ENCODE data around the gene HGF. TPM values are rescaled to one million over a fixed set of nuclear protein-coding genes. Genes with fewer than 3 reads are reported as not detected.

Gene HGF
- total and polyA plus RNA-seq, 7 donors = 0.46 to 27.2 (median 4.6) TPM

GRCh38 chr7:81707196-81707595 lies 62.7 kb downstream of the HGF start:
- 82 to 86% methylated on average over 4 of the region's 4 CpGs for WGBS, 2 donors
- intact Hi-C loops (cut with DNase I) = no loop called here
- DNase-seq = no peak
- TF ChIP-seq CTCF (IDR thresholded peaks at IDR 0.05) = no peak
- no peak for TF ChIP-seq POLR2A (IDR thresholded peaks at IDR 0.05)
- no peak for TF ChIP-seq EP300 (IDR thresholded peaks at IDR 0.05)
- TF ChIP-seq POLR2AphosphoS5 (IDR thresholded peaks at IDR 0.05) = no peak
- Histone ChIP-seq H3K4me1 (peaks cover 0 to 5% (median 0%) of the 10 kb centered on the region in 4 donors), H3K36me3 (no peaks in the 10 kb centered on the region), H3K27me3 (no peaks in the 10 kb centered on the region), H3K9me3 (no peaks in the 10 kb centered on the region), H3K4me3 (no peak overlapping the region), H3K27ac (no peak overlapping the region)

DNA sequence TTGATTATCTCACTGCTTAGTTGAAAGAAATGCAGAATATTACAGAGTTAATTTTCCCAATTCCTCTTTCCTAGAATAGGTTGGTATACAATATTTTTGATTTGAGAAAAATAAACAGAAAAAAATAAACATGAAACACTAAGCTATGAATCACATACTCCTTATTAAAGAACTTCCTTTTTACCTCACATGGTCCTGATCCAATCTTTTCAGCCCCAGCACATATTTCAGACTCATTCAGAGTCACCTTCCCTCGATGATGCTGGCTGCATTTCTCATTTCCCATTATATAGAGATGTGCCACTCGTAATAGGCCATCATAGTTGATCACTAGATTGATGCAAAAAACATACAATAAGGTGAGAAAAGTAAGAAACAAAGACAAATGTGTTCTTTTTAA lies 64.6 kb downstream of the HGF start:
- DNase-seq = no peak
- H3K4me1 ChIP-seq = peaks cover 0 to 5% (median 0%) of the 10 kb centered on the region in 4 donors
- no peaks in the 10 kb centered on the region for H3K27me3 ChIP-seq
- H3K36me3 ChIP-seq = no peaks in the 10 kb centered on the region
- 59 to 80% methylated on average over 2 of the region's 2 CpGs for WGBS, 2 donors
- no peak overlapping the region for H3K4me3 ChIP-seq
- H3K27ac ChIP-seq = no peak overlapping the region
- H3K9me3 ChIP-seq = no peaks in the 10 kb centered on the region
- intact Hi-C loops (cut with DNase I) = no loop called here
- TF ChIP-seq EP300 (IDR thresholded peaks at IDR 0.05) = no peak
- TF ChIP-seq POLR2A (IDR thresholded peaks at IDR 0.05) = no peak
- no peak for TF ChIP-seq CTCF (IDR thresholded peaks at IDR 0.05)
- no peak for TF ChIP-seq POLR2AphosphoS5 (IDR thresholded peaks at IDR 0.05)

DNA sequence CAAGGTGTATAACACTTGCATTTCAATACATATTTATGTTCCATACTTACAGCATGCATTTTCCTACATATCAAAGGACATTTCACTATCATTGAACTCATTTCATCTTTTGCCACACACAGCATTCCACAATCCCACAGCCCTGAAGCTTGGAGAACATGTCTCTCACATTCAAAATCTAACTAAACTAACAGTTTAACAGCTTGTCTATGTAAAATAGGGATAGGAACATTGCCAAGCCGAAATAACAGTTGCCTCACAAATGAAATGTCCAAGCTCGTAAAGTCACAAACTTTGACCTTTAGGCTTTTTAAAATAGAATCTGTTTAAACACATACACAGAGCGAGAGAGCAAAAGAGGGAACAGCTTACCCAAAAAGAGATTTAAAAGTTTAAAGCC lies 65.3 kb downstream of the HGF start:
- WGBS, 2 donors = 12 to 52% methylated on average over 3 of the region's 3 CpGs

GRCh38 chr7:81698965-81699364 lies 70.9 kb downstream of the HGF start:
- Histone ChIP-seq H3K27ac (no peak overlapping the region), H3K36me3 (no peaks in the 10 kb centered on the region), H3K4me1 (no peaks in the 10 kb centered on the region), H3K9me3 (no peaks in the 10 kb centered on the region), H3K4me3 (no peak overlapping the region), H3K27me3 (no peaks in the 10 kb centered on the region)
- no peak for TF ChIP-seq CTCF (IDR thresholded peaks at IDR 0.05)
- no peak for TF ChIP-seq POLR2AphosphoS5 (IDR thresholded peaks at IDR 0.05)
- no peak for TF ChIP-seq EP300 (IDR thresholded peaks at IDR 0.05)
- TF ChIP-seq POLR2A (IDR thresholded peaks at IDR 0.05) = no peak
- DNase-seq = no peak
- intact Hi-C loops (cut with DNase I) = no loop called here

More for the DNA sequence above, 65.3 kb downstream of the HGF start:
- TF ChIP-seq EP300 (IDR thresholded peaks at IDR 0.05) = no peak
- no peak for TF ChIP-seq POLR2A (IDR thresholded peaks at IDR 0.05)
- TF ChIP-seq CTCF (IDR thresholded peaks at IDR 0.05) = no peak
- TF ChIP-seq POLR2AphosphoS5 (IDR thresholded peaks at IDR 0.05) = no peak
- H3K4me1 ChIP-seq = peaks cover 0 to 5% (median 0%) of the 10 kb centered on the region in 4 donors
- H3K36me3 ChIP-seq = no peaks in the 10 kb centered on the region
- no peaks in the 10 kb centered on the region for H3K9me3 ChIP-seq
- no peaks in the 10 kb centered on the region for H3K27me3 ChIP-seq
- DNase-seq = no peak
- intact Hi-C loops (cut with DNase I) = no loop called here
- no peak overlapping the region for H3K27ac ChIP-seq
- no peak overlapping the region for H3K4me3 ChIP-seq

DNA sequence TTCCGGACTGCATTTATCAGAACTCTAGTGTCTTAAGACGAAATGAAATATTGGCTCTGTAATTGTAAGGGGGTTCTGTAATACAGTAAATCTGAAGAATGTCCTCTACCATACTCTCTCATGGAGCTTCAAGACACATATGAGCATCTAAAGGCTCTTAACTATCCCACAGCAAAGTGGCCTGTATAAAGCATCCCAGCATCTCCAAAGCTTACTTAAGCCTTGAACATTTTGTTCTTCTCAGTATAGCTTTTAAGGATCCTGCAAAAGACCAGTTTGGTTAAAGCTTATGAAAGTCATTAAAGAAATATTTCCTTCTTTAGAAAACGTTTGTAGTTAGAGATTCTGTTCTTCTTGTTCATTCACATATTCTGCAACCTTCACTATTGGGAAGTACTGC lies 75.1 kb downstream of the HGF start:
- intact Hi-C loops (cut with DNase I) = no loop called here
- Histone ChIP-seq H3K36me3 (no peaks in the 10 kb centered on the region), H3K9me3 (no peaks in the 10 kb centered on the region), H3K4me1 (no peaks in the 10 kb centered on the region), H3K27me3 (no peaks in the 10 kb centered on the region), H3K27ac (no peak overlapping the region), H3K4me3 (no peak overlapping the region)
- DNase-seq = no peak
- no peak for TF ChIP-seq CTCF (IDR thresholded peaks at IDR 0.05)
- no peak for TF ChIP-seq POLR2AphosphoS5 (IDR thresholded peaks at IDR 0.05)
- no peak for TF ChIP-seq EP300 (IDR thresholded peaks at IDR 0.05)
- no peak for TF ChIP-seq POLR2A (IDR thresholded peaks at IDR 0.05)
- 54 to 66% methylated on average over 3 of the region's 3 CpGs for WGBS, 2 donors

All from sigmoid colon (tissue), 7 donors.